ENCODE data around the gene MERTK.

The MERTK gene

GRCh38 chr2:111897924-111898702, at the start of gene MERTK:
TSS of gene MERTK (plus strand) at chr2:111898607. CDS start at chr2:111898736, 129 bp downstream.
- TF ChIP-seq GATA3 (IDR thresholded peaks at IDR 0.05; ENCODE audit: low read depth, low read length) (no peak), GATA2 (IDR thresholded peaks at IDR 0.05; ENCODE audit: low read depth, low read length) (no peak)

GRCh38 chr2:111883661-111884591, 14.5 kb upstream of the MERTK start, which contains the start of gene ANAPC1:
TSS of gene ANAPC1 (minus strand) at chr2:111884193. CDS start at chr2:111880825, 3,368 bp downstream.
- TF ChIP-seq GATA2 (IDR thresholded peaks at IDR 0.05; ENCODE audit: low read depth, low read length) (no peak), GATA3 (IDR thresholded peaks at IDR 0.05; ENCODE audit: low read depth, low read length) (no peak)

- TF ChIP-seq GATA3 (IDR thresholded peaks at IDR 0.05; ENCODE audit: low read depth, low read length) (no peak), GATA2 (IDR thresholded peaks at IDR 0.05; ENCODE audit: low read depth, low read length) (no peak)
These were observed 13.8 kb upstream of the MERTK start for GRCh38 chr2:111884592-111884964.

GRCh38 chr2:111896024-111896423, 2.4 kb upstream of the MERTK start:
- TF ChIP-seq GATA2 (IDR thresholded peaks at IDR 0.05; ENCODE audit: low read depth, low read length) (no peak), GATA3 (IDR thresholded peaks at IDR 0.05; ENCODE audit: low read depth, low read length) (no peak)

- TF ChIP-seq GATA2 (IDR thresholded peaks at IDR 0.05; ENCODE audit: low read depth, low read length) (no peak), GATA3 (IDR thresholded peaks at IDR 0.05; ENCODE audit: low read depth, low read length) (no peak)
These were observed 1.8 kb upstream of the MERTK start for GRCh38 chr2:111896576-111896975.

- TF ChIP-seq GATA2 (IDR thresholded peaks at IDR 0.05; ENCODE audit: low read depth, low read length) (no peak), GATA3 (IDR thresholded peaks at IDR 0.05; ENCODE audit: low read depth, low read length) (no peak)
These were observed 830 bp upstream of the MERTK start for GRCh38 chr2:111897630-111897923.

- no peak for TF ChIP-seq GATA3 (IDR thresholded peaks at IDR 0.05; ENCODE audit: low read depth, low read length)
These were observed 502 bp downstream of the MERTK start for GRCh38 chr2:111898703-111899514.

- TF ChIP-seq GATA2 (IDR thresholded peaks at IDR 0.05; ENCODE audit: low read depth, low read length), result no peak
- no peak for TF ChIP-seq GATA3 (IDR thresholded peaks at IDR 0.05; ENCODE audit: low read depth, low read length)
These were observed 2.5 kb downstream of the MERTK start for GRCh38 chr2:111900859-111901258.

GRCh38 chr2:111903516-111903915, 5.1 kb downstream of the MERTK start:
- TF ChIP-seq GATA3 (IDR thresholded peaks at IDR 0.05; ENCODE audit: low read depth, low read length) (no peak), GATA2 (IDR thresholded peaks at IDR 0.05; ENCODE audit: low read depth, low read length) (no peak)

- TF ChIP-seq GATA3 (IDR thresholded peaks at IDR 0.05; ENCODE audit: low read depth, low read length), result no peak
- TF ChIP-seq GATA2 (IDR thresholded peaks at IDR 0.05; ENCODE audit: low read depth, low read length), result no peak
These were observed 5.6 kb downstream of the MERTK start for GRCh38 chr2:111903930-111904439.

GRCh38 chr2:111904726-111905474, 6.5 kb downstream of the MERTK start:
- TF ChIP-seq GATA2 (IDR thresholded peaks at IDR 0.05; ENCODE audit: low read depth, low read length), result no peak
- TF ChIP-seq GATA3 (IDR thresholded peaks at IDR 0.05; ENCODE audit: low read depth, low read length), result no peak

- no peak for TF ChIP-seq GATA3 (IDR thresholded peaks at IDR 0.05; ENCODE audit: low read depth, low read length)
- no peak for TF ChIP-seq GATA2 (IDR thresholded peaks at IDR 0.05; ENCODE audit: low read depth, low read length)
These were observed 7.8 kb downstream of the MERTK start for GRCh38 chr2:111905990-111906735.

Data from SH-SY5Y (cell line).